NCI-H146 (cell line): ENCODE measurements around the gene SHLD1.

Experiments used
- DNase-seq: peaks from one replicate; lab custom pipeline; 2025; lab: John Stamatoyannopoulos, UW

The SHLD1 gene

DNA sequence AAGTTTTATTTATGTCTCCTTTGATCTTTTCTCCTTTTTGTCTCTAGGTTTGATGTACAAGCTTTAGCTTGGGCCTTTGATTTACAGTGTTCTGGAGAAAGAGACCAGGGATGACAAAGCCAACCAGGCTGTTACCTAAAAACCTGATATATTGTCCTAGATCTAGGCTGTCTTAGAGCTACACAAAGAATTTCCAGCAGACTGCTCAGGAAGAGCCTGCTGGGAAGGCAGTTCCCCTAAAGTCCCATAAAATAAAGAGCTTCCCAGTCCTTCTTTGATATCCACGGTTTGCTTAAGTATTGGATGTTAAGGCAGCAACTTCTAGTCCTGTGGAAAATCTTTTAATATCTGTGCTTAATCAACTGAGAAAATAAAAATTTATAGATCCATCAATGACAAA, 70.5 kb downstream of the SHLD1 start:
- no peak for DNase-seq

DNA sequence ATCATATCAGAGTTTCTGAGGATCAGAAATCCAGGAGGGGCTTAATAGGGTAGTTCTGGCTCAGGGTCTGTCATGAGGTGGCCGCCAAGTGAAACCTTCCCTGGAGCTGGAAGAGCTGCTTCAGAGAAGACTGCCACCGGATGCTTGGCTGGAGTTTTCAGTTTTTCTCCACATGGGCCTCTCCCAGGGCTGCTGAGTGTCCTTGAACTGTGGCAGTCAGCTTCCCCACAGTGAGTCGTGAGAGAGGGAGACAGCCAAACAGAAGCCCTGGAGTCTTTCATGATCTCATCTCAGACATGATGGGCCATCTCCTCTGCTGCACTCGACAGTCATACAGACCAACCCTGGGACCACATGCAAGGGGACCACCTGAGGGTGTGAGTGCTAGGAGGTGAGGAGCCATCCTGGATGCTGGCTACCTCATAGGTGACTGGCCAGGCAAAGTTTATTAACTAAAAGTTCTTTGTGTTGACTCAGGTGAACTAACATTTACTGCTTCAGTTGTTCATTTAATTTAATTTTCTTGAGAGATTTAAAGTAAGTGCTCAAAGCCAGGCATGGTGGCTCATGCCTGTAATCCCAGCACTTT, 71.5 kb downstream of the SHLD1 start:
- no peak for DNase-seq

DNA sequence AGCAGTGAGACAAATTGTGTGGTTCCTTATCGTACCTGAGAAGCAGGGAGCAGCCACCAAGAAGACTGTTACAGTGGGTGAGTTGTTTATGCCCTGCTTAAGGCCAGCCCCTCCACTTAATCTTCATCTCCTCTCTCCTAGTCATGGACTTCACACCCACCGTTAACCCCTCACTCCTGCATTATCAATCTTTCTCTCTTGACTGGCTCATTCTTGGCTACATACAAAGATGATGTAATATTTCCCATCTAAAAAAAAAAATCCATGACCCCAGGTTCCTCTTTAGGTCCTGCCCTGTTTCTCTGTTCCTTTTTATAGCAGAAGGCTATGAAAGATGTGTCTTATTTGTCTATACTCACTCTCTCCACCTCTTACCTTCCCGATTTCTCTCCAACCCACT, 72.4 kb downstream of the SHLD1 start:
- no peak for DNase-seq

DNA sequence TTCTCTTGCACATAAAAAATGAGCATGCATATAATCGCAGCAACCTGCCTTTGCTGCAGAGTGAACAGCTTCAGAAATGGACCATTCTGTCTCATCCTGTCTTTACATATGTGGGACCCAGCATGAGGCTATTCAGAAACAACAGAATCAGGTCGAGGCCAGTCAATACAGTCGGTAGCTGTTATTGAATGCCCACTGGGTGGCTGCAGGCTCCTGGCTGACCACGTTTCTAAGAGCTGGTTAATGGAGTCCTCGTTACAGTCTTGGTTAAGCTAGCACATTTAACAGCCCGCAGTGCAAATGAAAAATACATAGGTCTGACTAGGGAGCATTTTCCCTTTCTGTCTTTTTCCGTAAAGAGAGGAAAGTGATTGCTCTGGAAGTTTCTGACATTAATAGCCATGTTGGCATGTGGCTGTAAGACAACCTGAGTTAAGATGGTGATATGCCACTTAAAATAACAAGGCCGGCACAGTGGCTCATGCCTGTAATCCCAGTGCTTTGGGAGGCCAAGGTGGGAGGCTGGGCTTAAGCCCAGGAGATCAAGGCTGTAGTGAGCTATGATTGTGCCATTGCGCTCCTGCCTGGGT, 75.0 kb downstream of the SHLD1 start:
- peak; percentile 94 for DNase-seq

DNA sequence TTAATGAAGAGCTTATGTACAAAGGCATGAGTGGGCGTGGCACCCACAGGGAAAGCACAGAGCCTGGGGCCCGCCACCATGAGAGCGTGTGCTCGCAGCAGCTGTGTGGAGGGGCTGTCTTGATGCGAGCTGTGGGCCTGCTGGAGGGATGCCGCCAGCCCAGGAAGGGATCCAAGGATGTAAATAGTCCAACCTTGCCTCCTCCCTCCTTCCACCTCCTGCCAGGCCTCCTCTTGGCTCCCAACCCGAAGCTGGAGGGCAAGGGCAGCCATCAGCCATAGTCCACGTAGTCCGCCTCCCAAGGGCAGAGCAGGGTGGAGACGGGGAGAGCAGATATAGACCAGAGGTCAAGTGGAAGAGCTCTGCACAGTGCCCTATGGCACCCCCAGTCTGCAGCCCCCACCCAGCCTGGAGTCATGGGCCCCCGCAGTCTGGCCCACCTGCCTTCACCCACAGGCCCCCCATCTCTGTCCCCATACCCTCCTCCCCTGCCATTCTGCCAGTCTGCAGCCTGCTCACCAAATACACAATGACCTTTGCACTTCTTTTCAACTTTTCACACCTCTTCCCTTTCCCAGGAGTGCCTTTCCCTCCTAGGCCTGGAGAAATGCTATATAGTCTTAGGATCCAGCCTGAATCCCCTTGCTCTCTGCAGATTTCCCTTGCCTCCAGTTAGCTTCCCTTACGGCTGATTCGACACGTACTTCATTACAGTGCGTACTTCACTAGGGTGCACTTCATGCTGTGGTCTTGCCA, 77.1 kb downstream of the SHLD1 start:
- no peak for DNase-seq

- DNase-seq: no peak
Observed at GRCh38 chr20:5827861-5828260, 77.7 kb downstream of the SHLD1 start.

- DNase-seq: no peak
Observed at GRCh38 chr20:5829241-5829809, 79.1 kb downstream of the SHLD1 start.

DNA sequence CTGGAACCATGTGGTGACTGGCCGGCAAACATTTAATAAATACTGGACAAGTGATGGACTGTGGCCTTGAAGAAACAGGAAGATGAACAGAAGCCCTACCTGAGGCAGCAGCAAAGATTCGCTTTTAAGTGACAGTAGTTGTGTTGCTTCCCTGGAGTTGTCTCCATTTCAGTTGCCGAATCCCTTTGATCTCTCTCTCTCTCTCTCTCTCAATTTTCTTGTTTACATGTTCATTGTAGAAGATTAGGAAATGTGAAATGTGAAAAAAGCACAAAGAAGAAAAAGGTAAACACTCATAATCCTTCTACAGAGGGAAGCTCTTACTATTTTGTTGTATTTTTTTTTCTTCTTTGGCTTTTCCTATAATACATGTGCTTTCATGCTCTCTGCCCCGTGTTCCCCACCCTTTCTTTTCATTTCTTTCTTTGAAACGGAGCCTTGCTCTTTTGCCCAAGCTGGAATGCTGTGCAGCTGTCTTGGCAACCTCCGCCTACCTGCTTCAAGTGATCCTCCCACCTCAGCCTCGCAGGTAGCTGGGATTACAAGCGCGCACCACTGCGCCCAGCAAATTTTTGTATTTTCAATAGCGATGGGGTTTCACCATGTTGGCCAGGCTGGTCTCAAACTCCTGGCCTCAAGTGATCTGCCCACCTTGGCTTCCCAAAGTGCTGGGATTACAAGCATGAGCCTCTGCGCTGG, 81.5 kb downstream of the SHLD1 start:
- no peak for DNase-seq

- DNase-seq: no peak
Observed at GRCh38 chr20:5833309-5833941, 83.2 kb downstream of the SHLD1 start.

- no peak for DNase-seq
Observed at GRCh38 chr20:5834436-5835005, 84.3 kb downstream of the SHLD1 start.

- no peak for DNase-seq
Observed at GRCh38 chr20:5835321-5835821, 85.2 kb downstream of the SHLD1 start.

- DNase-seq: no peak
Observed at GRCh38 chr20:5835871-5836270, 85.7 kb downstream of the SHLD1 start.

- no peak for DNase-seq
Observed at GRCh38 chr20:5836569-5836968, 86.4 kb downstream of the SHLD1 start.

- no peak for DNase-seq
Observed at GRCh38 chr20:5840411-5841002, 90.3 kb downstream of the SHLD1 start.

- no peak for DNase-seq
Observed at GRCh38 chr20:5841522-5841921, 91.3 kb downstream of the SHLD1 start.

DNA sequence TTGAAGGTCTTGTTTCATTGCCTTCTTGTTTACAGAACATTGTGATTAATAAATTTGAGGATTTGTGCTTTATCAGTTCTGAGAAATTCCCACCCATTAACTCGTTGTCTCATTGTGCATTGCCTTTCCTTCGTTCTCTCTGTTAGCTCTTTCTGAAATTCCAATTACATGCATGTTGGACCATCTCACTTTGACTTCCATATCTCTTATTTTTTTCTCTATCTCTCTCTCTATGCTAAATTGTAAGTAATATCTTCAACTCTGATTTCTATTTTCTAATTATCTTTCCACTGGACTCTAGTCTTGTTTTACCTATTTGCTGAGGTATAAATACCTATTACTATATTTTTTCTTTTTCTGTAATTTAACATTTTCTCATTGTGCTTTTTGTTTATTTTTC, 92.3 kb downstream of the SHLD1 start:
- DNase-seq: no peak

- DNase-seq: no peak
Observed at GRCh38 chr20:5843054-5843592, 92.9 kb downstream of the SHLD1 start.

- peak; percentile 97 for DNase-seq
Observed at GRCh38 chr20:5844063-5844681, 94.0 kb downstream of the SHLD1 start.

- DNase-seq: peak; percentile 43
Observed at GRCh38 chr20:5845681-5846615, 95.7 kb downstream of the SHLD1 start.
